Neuronal stem cell (in vitro differentiated cells): ENCODE measurements around the gene ACER1. TPM values are rescaled to one million over a fixed set of nuclear protein-coding genes. Genes with fewer than 3 reads are reported as not detected.
A peak's percentile ranks its signal among the peaks of the same experiment; 100 is the strongest.

ENCODE experiments used
- DNase-seq: peaks from one replicate; pipeline ENCODE4 v3.0.0-alpha.2; 2013; ENCODE audit warnings: low spot score
- H2AFZ ChIP-seq: one replicate; pipeline ENCODE4 v1.6.1; 2013; ENCODE audit warnings: mild to moderate bottlenecking, low read length, inconsistent platforms
- H2AK5ac ChIP-seq: 2 replicates; pipeline ENCODE4 v1.6.1; 2013; ENCODE audit warnings: low read depth, mild to moderate bottlenecking, inconsistent platforms, low read length, moderate library complexity, mixed read lengths
- H2BK120ac ChIP-seq: 2 replicates; pipeline ENCODE4 v1.6.1; 2013; ENCODE audit warnings: low read depth, mild to moderate bottlenecking, inconsistent platforms, low read length, moderate library complexity, mixed read lengths
- H2BK12ac ChIP-seq: one replicate; pipeline ENCODE4 v1.6.1; 2013; ENCODE audit warnings: low read length, inconsistent platforms
- H2BK15ac ChIP-seq: 2 replicates; pipeline ENCODE4 v1.6.1; 2013; ENCODE audit warnings: mild to moderate bottlenecking, low read length, inconsistent platforms, mixed read lengths
- H2BK5ac ChIP-seq: one replicate; pipeline ENCODE4 v1.6.1; 2013; ENCODE audit warnings: inconsistent platforms, mild to moderate bottlenecking, low read length, moderate library complexity
- H3K14ac ChIP-seq: one replicate; pipeline ENCODE4 v1.6.1; 2013; ENCODE audit warnings: low read length, inconsistent platforms
- H3K18ac ChIP-seq: 2 replicates; pipeline ENCODE4 v1.6.1; 2013; ENCODE audit warnings: low read length, inconsistent platforms
- H3K23ac ChIP-seq: 2 replicates; pipeline ENCODE4 v1.6.1; 2013; ENCODE audit warnings: low read depth, mild to moderate bottlenecking, mixed read lengths, low read length, inconsistent platforms; ENCODE audit not compliant: poor library complexity
- H3K27ac ChIP-seq: replicated peaks from 3 replicates; pipeline ENCODE4 v1.5.1; 2013; ENCODE audit warnings: low read length, inconsistent platforms
- H3K27me3 ChIP-seq, 3 experiments: 2 replicates each; pipeline ENCODE4 v1.6.1; 2013; ENCODE audit warnings: low read length in 3 of 3, mild to moderate bottlenecking in 2 of 3, inconsistent platforms in 1 of 3, low read depth in 1 of 3, mixed read lengths in 1 of 3, moderate library complexity in 1 of 3; ENCODE audit not compliant: control insufficient read depth in 3 of 3, insufficient read depth in 3 of 3
- H3K36me3 ChIP-seq, 2 donors: replicated peaks in 1 of 2; 2 replicates each; pipeline ENCODE4 v1.6.1; 2013; ENCODE audit warnings: low read length in 2 of 2; ENCODE audit not compliant: control insufficient read depth in 2 of 2, insufficient read depth in 2 of 2
- H3K4ac ChIP-seq: 2 replicates; pipeline ENCODE4 v1.6.1; 2013; ENCODE audit warnings: inconsistent platforms, mild to moderate bottlenecking, low read length, moderate library complexity
- H3K4me1 ChIP-seq, 2 donors: 1 replicate in 1 of 2; 2 replicates in 1 of 2; pipeline ENCODE4 v1.6.1; 2013; ENCODE audit warnings: low read length in 2 of 2, low read depth in 1 of 2; ENCODE audit not compliant: control insufficient read depth in 2 of 2, insufficient read depth in 1 of 2
- H3K4me2 ChIP-seq: one replicate; pipeline ENCODE4 v1.6.1; 2013; ENCODE audit warnings: mild to moderate bottlenecking, low read length, inconsistent platforms; ENCODE audit not compliant: insufficient read depth, poor library complexity, severe bottlenecking
- H3K4me3 ChIP-seq, 2 donors: 2 replicates each; pipeline ENCODE4 v1.5.1; 2013; ENCODE audit warnings: low read length in 2 of 2, mild to moderate bottlenecking in 2 of 2, inconsistent platforms in 1 of 2, moderate library complexity in 1 of 2
- H3K79me1 ChIP-seq: one replicate; pipeline ENCODE4 v1.6.1; 2013; ENCODE audit warnings: low read depth, mild to moderate bottlenecking, inconsistent platforms, low read length, moderate library complexity
- H3K9ac ChIP-seq: one replicate; pipeline ENCODE4 v1.6.1; 2013; ENCODE audit warnings: mild to moderate bottlenecking, low read depth, low read length, inconsistent platforms; ENCODE audit not compliant: poor library complexity
- H3K9me3 ChIP-seq, 2 donors: replicated peaks in 1 of 2; 2 replicates each; pipeline versions ENCODE3 to v1.6.1; 2013; ENCODE audit warnings: low read length in 2 of 2, mild to moderate bottlenecking in 2 of 2, inconsistent platforms in 1 of 2, low read depth in 1 of 2, mixed read lengths in 1 of 2, moderate library complexity in 1 of 2; ENCODE audit not compliant: control insufficient read depth in 2 of 2, insufficient read depth in 1 of 2
- H4K8ac ChIP-seq: one replicate; pipeline ENCODE4 v1.6.1; 2013; ENCODE audit warnings: low read depth, mild to moderate bottlenecking, inconsistent platforms, low read length, moderate library complexity
- H4K91ac ChIP-seq: one replicate; pipeline ENCODE4 v1.6.1; 2013; ENCODE audit warnings: low read length, low read depth, mild to moderate bottlenecking, inconsistent platforms; ENCODE audit not compliant: poor library complexity
- WGBS, 2 donors: extraction: QIAGEN DNeasy Blood & Tissue Kit; methylation state at CpG; one replicate each; pipeline ENCODE4 v1.1.7; 2013; ENCODE audit warnings: missing lambda C conversion rate in 2 of 2, mixed read lengths in 1 of 2; ENCODE audit not compliant: insufficient read length in 2 of 2, insufficient replicate concordance in 1 of 2; ENCODE audit errors: extremely low coverage in 2 of 2; 5-methylcytosine and 5-hydroxymethylcytosine counted together
- polyA plus RNA-seq, 2 experiments: library from polyadenylated mRNA; stranded (reverse); fragments of 200-250 nt; gene quantifications; one replicate each; pipeline ENCODE4 v1.2.3, GENCODE V29; 2013

Gene ACER1, protein sequence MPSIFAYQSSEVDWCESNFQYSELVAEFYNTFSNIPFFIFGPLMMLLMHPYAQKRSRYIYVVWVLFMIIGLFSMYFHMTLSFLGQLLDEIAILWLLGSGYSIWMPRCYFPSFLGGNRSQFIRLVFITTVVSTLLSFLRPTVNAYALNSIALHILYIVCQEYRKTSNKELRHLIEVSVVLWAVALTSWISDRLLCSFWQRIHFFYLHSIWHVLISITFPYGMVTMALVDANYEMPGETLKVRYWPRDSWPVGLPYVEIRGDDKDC
- polyA plus RNA-seq (2013, experiment 1 of 2), result not detected
- polyA plus RNA-seq (2013, experiment 2 of 2), result not detected

DNA sequence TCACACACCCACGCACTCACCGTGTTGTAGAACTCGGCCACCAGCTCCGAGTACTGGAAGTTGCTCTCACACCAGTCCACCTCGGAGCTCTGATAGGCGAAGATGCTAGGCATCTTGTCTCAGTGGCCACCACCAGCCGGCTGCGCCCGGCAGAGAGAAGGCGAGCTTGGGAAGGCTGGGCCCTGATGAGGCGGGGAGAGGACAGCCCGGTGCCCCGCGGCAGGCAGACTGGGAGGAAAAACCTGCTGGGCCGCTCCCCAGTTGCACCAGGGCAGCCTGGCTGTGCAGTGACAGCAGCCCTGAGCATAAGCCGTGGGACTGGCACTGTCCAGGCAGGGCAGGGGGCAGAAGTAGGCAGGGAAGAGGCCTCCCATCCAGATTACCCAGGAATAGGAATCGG is at the start of gene ACER1:
Gene ACER1, minus strand, starts transcription at position 174 of the 400 bp plus-strand sequence. Its CDS starts 61 bp downstream, at position 113.
- Histone ChIP-seq H3K4me3 (no peak within 1 kb of the TSS), H2BK12ac (no peak within 1 kb of the TSS), H3K4me2 (no peak within 1 kb of the TSS), H2BK5ac (peak within 1 kb of the TSS; percentile 77), H3K9me3 (no peaks in the 10 kb centered on the region), H3K23ac (no peak within 1 kb of the TSS), H2BK15ac (no peak within 1 kb of the TSS), H4K8ac (no peak within 1 kb of the TSS), H3K4me1 (no peaks in the 10 kb centered on the region), H3K79me1 (no peaks in the 10 kb centered on the region), H3K27me3 (no peaks in the 10 kb centered on the region), H3K9ac (no peak within 1 kb of the TSS), H3K36me3 (no peaks in the 10 kb centered on the region), H2BK120ac (no peak within 1 kb of the TSS), H3K27ac (no peak within 1 kb of the TSS), H3K4ac (peak within 1 kb of the TSS; percentile 76), H2AK5ac (peak within 1 kb of the TSS; percentile 5), H3K18ac (peak within 1 kb of the TSS; percentile 13), H4K91ac (no peak within 1 kb of the TSS), H3K14ac (peak within 1 kb of the TSS; percentile 64), H2AFZ (no peak within 1 kb of the TSS)
- DNase-seq, result no peak
- no CpG with 5 or more reads among the region's 17 CpGs for WGBS, 2 donors

GRCh38 chr19:6383188-6383587 is 49.8 kb upstream of the ACER1 start:
- WGBS, 2 donors, result no CpG with 5 or more reads among the region's 19 CpGs
- H2AFZ ChIP-seq, result no peak overlapping the region

DNA sequence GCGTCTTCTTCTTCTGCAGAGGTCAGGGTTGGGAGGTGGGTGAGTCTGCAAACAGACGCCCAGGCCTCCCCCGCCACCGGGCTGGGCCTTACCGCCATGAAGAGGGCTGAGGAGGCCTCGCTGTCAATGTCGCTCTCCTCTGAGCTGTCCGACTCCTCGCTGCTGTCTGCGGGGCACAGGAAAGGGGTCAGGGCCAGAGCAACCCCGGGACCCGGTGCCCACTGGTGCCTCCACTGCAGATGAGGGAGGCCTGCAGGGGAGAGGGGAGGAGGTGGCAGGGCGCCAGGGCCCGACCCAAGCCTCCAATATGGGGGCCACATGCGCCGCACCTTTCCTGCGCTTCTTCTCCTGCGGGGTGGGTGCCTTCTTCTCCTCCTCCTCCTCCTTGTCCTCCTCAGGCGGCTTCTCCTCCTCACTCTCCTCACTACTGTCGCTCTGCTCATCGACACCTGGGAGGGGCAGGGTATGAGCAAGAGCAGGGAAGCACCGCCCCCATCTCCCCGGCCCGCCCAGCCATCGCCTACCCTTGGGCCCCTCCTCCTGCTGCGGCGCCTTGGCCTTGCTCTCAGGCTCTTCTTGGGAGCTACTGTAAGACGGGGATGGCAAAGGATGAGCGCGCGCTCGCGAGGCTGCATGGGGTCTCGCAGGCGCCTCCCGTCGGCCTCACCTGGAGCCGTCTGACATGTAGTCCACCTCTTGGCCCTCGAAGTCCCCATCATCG is 47.8 kb upstream of the ACER1 start:
- peaks cover 50 to 75% of the 10 kb centered on the region in 2 donors for H3K36me3 ChIP-seq
- H4K91ac ChIP-seq, result no peak overlapping the region
- H2BK15ac ChIP-seq, result no peak overlapping the region
- WGBS, 2 donors, result no CpG with 5 or more reads among the region's 40 CpGs
- no peak overlapping the region for H4K8ac ChIP-seq
- H3K23ac ChIP-seq, result peak overlapping the region; percentile 65
- H2AK5ac ChIP-seq, result no peak overlapping the region
- no peak overlapping the region for H2BK5ac ChIP-seq
- no peak overlapping the region for H2BK12ac ChIP-seq
- H3K9me3 ChIP-seq, result peaks cover 13 to 14% of the 10 kb centered on the region in 2 donors
- H3K4ac ChIP-seq, result no peak overlapping the region
- H3K27ac ChIP-seq, result no peak overlapping the region
- H2BK120ac ChIP-seq, result no peak overlapping the region
- no peak overlapping the region for H3K9ac ChIP-seq
- DNase-seq, result no peak
- no peak overlapping the region for H3K14ac ChIP-seq
- H3K79me1 ChIP-seq, result peaks cover 8% of the 10 kb centered on the region
- H3K27me3 ChIP-seq, result no peaks in the 10 kb centered on the region
- no peak overlapping the region for H3K4me2 ChIP-seq
- no peak overlapping the region for H3K4me3 ChIP-seq
- no peak overlapping the region for H3K18ac ChIP-seq
- H3K4me1 ChIP-seq, result peaks cover 0 to 1% of the 10 kb centered on the region in 2 donors
- H2AFZ ChIP-seq, result no peak overlapping the region

More at GRCh38 chr19:6383188-6383587, 49.8 kb upstream of the ACER1 start:
- no peak overlapping the region for H2BK12ac ChIP-seq
- H2BK120ac ChIP-seq, result no peak overlapping the region
- DNase-seq, result no peak
- H2AK5ac ChIP-seq, result no peak overlapping the region
- peak overlapping the region in 1 of 2 donors; percentile 18 for H3K4me3 ChIP-seq
- H3K36me3 ChIP-seq, result peaks cover 60 to 90% of the 10 kb centered on the region in 2 donors
- H3K4me2 ChIP-seq, result no peak overlapping the region
- peak overlapping the region; percentile 3 for H3K23ac ChIP-seq
- no peak overlapping the region for H2BK15ac ChIP-seq
- no peaks in the 10 kb centered on the region for H3K4me1 ChIP-seq
- peaks cover 13% of the 10 kb centered on the region for H3K79me1 ChIP-seq
- peaks cover 13 to 14% of the 10 kb centered on the region in 2 donors for H3K9me3 ChIP-seq
- no peak overlapping the region for H4K91ac ChIP-seq
- no peak overlapping the region for H4K8ac ChIP-seq
- H3K18ac ChIP-seq, result no peak overlapping the region
- H3K27me3 ChIP-seq, result no peaks in the 10 kb centered on the region
- no peak overlapping the region for H3K9ac ChIP-seq
- no peak overlapping the region for H3K4ac ChIP-seq
- H3K27ac ChIP-seq, result no peak overlapping the region
- H3K14ac ChIP-seq, result no peak overlapping the region
- H2BK5ac ChIP-seq, result no peak overlapping the region

GRCh38 chr19:6379744-6380143 is 46.3 kb upstream of the ACER1 start:
- H2AK5ac ChIP-seq, result no peak overlapping the region
- H3K79me1 ChIP-seq, result peaks cover 16% of the 10 kb centered on the region
- no peak overlapping the region for H3K4me3 ChIP-seq
- no peak overlapping the region for H3K14ac ChIP-seq
- H3K4me1 ChIP-seq, result peaks cover 0 to 1% of the 10 kb centered on the region in 2 donors
- no peaks in the 10 kb centered on the region for H3K27me3 ChIP-seq
- H3K4ac ChIP-seq, result no peak overlapping the region
- H4K8ac ChIP-seq, result no peak overlapping the region
- no peak overlapping the region for H2BK120ac ChIP-seq
- H2BK15ac ChIP-seq, result no peak overlapping the region
- H3K9ac ChIP-seq, result no peak overlapping the region
- no peak overlapping the region for H2AFZ ChIP-seq
- no peak for DNase-seq
- H3K18ac ChIP-seq, result no peak overlapping the region
- H3K4me2 ChIP-seq, result no peak overlapping the region
- no peak overlapping the region for H2BK12ac ChIP-seq
- peaks cover 13 to 14% of the 10 kb centered on the region in 2 donors for H3K9me3 ChIP-seq
- no peak overlapping the region for H3K27ac ChIP-seq
- no peak overlapping the region for H3K23ac ChIP-seq
- peaks cover 49 to 67% of the 10 kb centered on the region in 2 donors for H3K36me3 ChIP-seq
- WGBS, 2 donors, result no CpG with 5 or more reads among the region's 3 CpGs
- H2BK5ac ChIP-seq, result no peak overlapping the region
- no peak overlapping the region for H4K91ac ChIP-seq
